ENCODE measurements around the gene CISD3. TPM values are rescaled to one million over a fixed set of nuclear protein-coding genes. Genes with fewer than 3 reads are reported as not detected.

The CISD3 gene
- total and polyA plus RNA-seq, 10 of the 15 experiments (the other 5 are each of a cell fraction or from before 2014, with no cell fraction given): 2.6 to 38.1 (median 8.1) TPM

GRCh38 chr17:38768417-38768816, 38.3 kb downstream of the CISD3 start:
- Histone ChIP-seq H3K27ac (ENCODE audit: control insufficient read depth, insufficient read depth) (no peak overlapping the region), H2AFZ (ENCODE audit: control insufficient read depth, low read depth, low read length) (no peak overlapping the region), H4K20me1 (ENCODE audit: control insufficient read depth, insufficient read depth) (no peaks in the 10 kb centered on the region), H3K9ac (ENCODE audit: control insufficient read depth, insufficient read depth, low read length) (no peak overlapping the region), H3K79me2 (ENCODE audit: control insufficient read depth, insufficient read depth, low read length) (no peaks in the 10 kb centered on the region), H3K4me2 (ENCODE audit: control insufficient read depth, insufficient read depth) (no peak overlapping the region), H3K9me3 (replicated peaks; ENCODE audit: control insufficient read depth, insufficient read depth, low read length) (no peaks in the 10 kb centered on the region), H3K36me3 (ENCODE audit: control insufficient read depth in 2 of 2, insufficient read depth in 2 of 2, low read length in 1 of 2) (peaks cover 15 to 31% of the 10 kb centered on the region in 2 experiments), H3K4me1 (ENCODE audit: control insufficient read depth, insufficient read depth, low read length) (no peaks in the 10 kb centered on the region), H3K4me3 (no peak overlapping the region), H3K27me3 (replicated peaks in 1 of 2; ENCODE audit: control insufficient read depth in 2 of 2, insufficient read depth in 2 of 2, low read length in 1 of 2) (no peaks in the 10 kb centered on the region)
- whole genome bisulfite sequencing (ENCODE audit: insufficient coverage, insufficient replicate concordance, low lambda C conversion rate, missing lambda C conversion rate): 84% methylated on average over 6 of the region's 6 CpGs
- ChIA-PET POLR2A (interaction anchor here (0.9 kb wide), 1 partner anchor 16 kb away, joined by 3 read pairs; the partner anchor contains the start of gene PSMB3), RAD21 (ENCODE audit: unreplicated experiment) (no interaction called here), SMC1A (ENCODE audit: uncharacterized antibody, unreplicated experiment) (no interaction called here), CTCF (no interaction called here)
- in situ Hi-C loops (cut with MboI): no loop called here
- ATAC-seq (no peak), FAIRE-seq (no peak), DNase-seq (ENCODE audit: low read depth, low spot score) (no peak)
- no TSS peak for BruUV-seq (replicated peaks)
- intact Hi-C loops (cut with micrococcal nuclease; ENCODE audit: unreplicated experiment): no loop called here
- no peak for TF ChIP-seq HSF1 (IDR thresholded peaks at IDR 0.05; ENCODE audit: low read depth, low read length)
- no peak for TF ChIP-seq MLLT1 (IDR thresholded peaks at IDR 0.05)
- TF ChIP-seq YY1 (IDR thresholded peaks at IDR 0.05; ENCODE audit: low read depth, low read length): no peak
- TF ChIP-seq BCLAF1 (IDR thresholded peaks at IDR 0.05): no peak
- no peak for TF ChIP-seq LARP7 (IDR thresholded peaks at IDR 0.05)
- TF ChIP-seq MEF2B (IDR thresholded peaks at IDR 0.05; ENCODE audit: partially characterized antibody, poor library complexity, severe bottlenecking): no peak

All from GM12878 (cell line).